K562 (cell line): ENCODE measurements around the gene COQ8B. TPM values are rescaled to one million over a fixed set of nuclear protein-coding genes. Genes with fewer than 3 reads are reported as not detected.
"Not testable (repeated sequence)": the region's sequence is repeated elsewhere in the genome, so short reads cannot be mapped to it uniquely, and the experiment has no call there.

Experiments used
- ATAC-seq: fragments of 200-7000 bp; cut with Tn5 transposase; 3 replicates; pipeline ENCODE4 v1.9.1; 2020; ENCODE audit warnings: moderate library complexity
- BruUV-seq: library from RNA; stranded (reverse); fragments of 400-500 nt; replicated peaks from 2 replicates; lab custom pipeline; 2021; lab: Mats Ljungman, UMichigan
- CTCF ChIA-PET: fragments of 300-600 bp; formaldehyde crosslinking; extraction: SDS; loops from one replicate; lab custom pipeline; 2021; ENCODE audit warnings: low intra/inter-chr PET ratio; lab: Yijun Ruan, JAX
- POLR2A ChIA-PET: fragments of 300-600, 350-650 bp; sonication (Branson Sonifier 250); formaldehyde crosslinking; extraction: SDS; loops from one replicate; lab custom pipeline; 2021; ENCODE audit warnings: antibody characterized with exemption, inconsistent platforms; lab: Yijun Ruan, JAX
- DNase-seq, 4 experiments: peaks; one replicate each; pipeline versions ENCODE4 v3.0.0 to v3.0.0-alpha.2; 2011 to 2018; ENCODE audit warnings: low spot score in 3 of 4, mixed read lengths in 3 of 4; ENCODE audit errors: extremely low read depth in 1 of 4
- FAIRE-seq: peaks from 2 replicates; lab custom pipeline; 2011; peaks lifted over from hg19 to GRCh38; lab: Jason Lieb, UNC
- H2AFZ ChIP-seq: 2 replicates; pipeline ENCODE4 v1.6.0; 2011; ENCODE audit warnings: low read depth, low read length, control low read depth, inconsistent platforms
- H3K27ac ChIP-seq: fragments of 200-600 bp; 3 replicates; pipeline ENCODE4 v1.8.0; 2011; ENCODE audit warnings: low read depth, mild to moderate bottlenecking, control low read depth, inconsistent platforms, low read length, moderate library complexity, mixed read lengths; ENCODE audit errors: extremely low read depth
- H3K27me3 ChIP-seq, 2 experiments: fragments of 300-600 bp in 1 of 2; 2 replicates in 1 of 2; 3 replicates in 1 of 2; pipeline versions ENCODE4 v1.6.0 to v1.8.0; 2011; ENCODE audit warnings: inconsistent platforms in 2 of 2, low read length in 2 of 2, mild to moderate bottlenecking in 1 of 2, mixed read lengths in 1 of 2, moderate library complexity in 1 of 2; ENCODE audit not compliant: control insufficient read depth in 2 of 2, insufficient read depth in 2 of 2
- H3K36me3 ChIP-seq: fragments of 300-600 bp; 3 replicates; pipeline ENCODE4 v1.8.0; 2011; ENCODE audit warnings: mild to moderate bottlenecking, low read length, inconsistent platforms; ENCODE audit not compliant: control insufficient read depth, insufficient read depth
- H3K4me1 ChIP-seq, 2 experiments: fragments of 200-600 bp in 1 of 2; replicated peaks in 1 of 2; 2 replicates in 1 of 2; 3 replicates in 1 of 2; pipeline versions ENCODE4 v1.5.1 to v1.8.0; 2011; ENCODE audit warnings: inconsistent platforms in 2 of 2, low read length in 2 of 2, mild to moderate bottlenecking in 1 of 2, mixed read lengths in 1 of 2, moderate library complexity in 1 of 2; ENCODE audit not compliant: control insufficient read depth in 2 of 2, insufficient read depth in 2 of 2
- H3K4me2 ChIP-seq: 2 replicates; pipeline ENCODE4 v1.6.1; 2011; ENCODE audit warnings: low read length, control low read depth, inconsistent platforms, mixed read lengths; ENCODE audit not compliant: insufficient read depth
- H3K4me3 ChIP-seq: fragments of 200-600 bp; sonication (generic), shearing (Covaris generic); 2 replicates; pipeline ENCODE4 v1.5.1; 2016; ENCODE audit warnings: control low read depth, inconsistent platforms
- H3K79me2 ChIP-seq: fragments of 200-600 bp; 3 replicates; pipeline ENCODE4 v1.8.0; 2011; ENCODE audit warnings: low read length, inconsistent platforms; ENCODE audit not compliant: control insufficient read depth, insufficient read depth
- H3K9ac ChIP-seq, 2 experiments: 2 replicates each; pipeline versions ENCODE4 v1.6.0 to v1.6.1; 2011; ENCODE audit warnings: low read depth in 2 of 2, low read length in 2 of 2, control low read depth in 1 of 2, inconsistent platforms in 1 of 2, mild to moderate bottlenecking in 1 of 2, mixed read lengths in 1 of 2; ENCODE audit not compliant: insufficient read depth in 1 of 2
- H3K9me1 ChIP-seq: one replicate; pipeline ENCODE4 v1.6.0; 2011; ENCODE audit warnings: inconsistent platforms, mild to moderate bottlenecking, low read length, moderate library complexity; ENCODE audit not compliant: control insufficient read depth, insufficient read depth
- H3K9me3 ChIP-seq: replicated peaks from 2 replicates; pipeline ENCODE4 v1.5.1; 2011; ENCODE audit warnings: low read depth, low read length, inconsistent platforms; ENCODE audit not compliant: control insufficient read depth, insufficient read depth
- H4K20me1 ChIP-seq: replicated peaks from 2 replicates; pipeline ENCODE4 v1.6.1; 2011; ENCODE audit warnings: low read length, inconsistent platforms, mixed read lengths; ENCODE audit not compliant: control insufficient read depth, insufficient read depth
- BHLHE40 ChIP-seq: IDR thresholded peaks from 2 replicates; pipeline ENCODE4 v1.6.1; 2011; ENCODE audit warnings: low read length, improper control_type of control experiment
- CGGBP1 ChIP-seq: fragments of 250-450 bp; sonication (Bioruptor Pico); IDR thresholded peaks from 2 replicates; pipeline ENCODE4 v1.9.0; 2021; ENCODE audit warnings: mild to moderate bottlenecking
- COPS2 ChIP-seq: fragments of 450-650 bp; conservative IDR thresholded peaks from 2 replicates; pipeline ENCODE4 v1.6.1; 2016; ENCODE audit warnings: mild to moderate bottlenecking, moderate library complexity
- DDX20 ChIP-seq: fragments of 450-650 bp; IDR thresholded peaks from 2 replicates; pipeline ENCODE4 v1.6.1; 2016; ENCODE audit warnings: missing genetic modification characterization, low read depth, mild to moderate bottlenecking, missing compliant biosample characterization, moderate library complexity
- HDGF ChIP-seq: fragments of 450-650 bp; IDR thresholded peaks from 2 replicates; pipeline ENCODE4 v1.6.1; 2016
- KAT8 ChIP-seq: fragments of 450-650 bp; IDR thresholded peaks from 2 replicates; pipeline ENCODE4 v1.6.1; 2016; ENCODE audit warnings: low read depth, mild to moderate bottlenecking
- MIER1 ChIP-seq: fragments of 450-650 bp; IDR thresholded peaks from 2 replicates; pipeline ENCODE4 v1.6.1; 2016; ENCODE audit warnings: antibody characterized with exemption, mild to moderate bottlenecking, low read depth
- ZC3H4 ChIP-seq: sonication (generic); formaldehyde crosslinking; IDR thresholded peaks from 2 replicates; pipeline ENCODE4 v1.9.0; 2021; ENCODE audit warnings: missing genetic modification reagents, borderline replicate concordance
- ZNF280B ChIP-seq: fragments of 250-450 bp; sonication (Bioruptor Pico); IDR thresholded peaks from 2 replicates; pipeline ENCODE4 v1.5.1; 2021; ENCODE audit warnings: mild to moderate bottlenecking
- WGBS: fragments of 100-300 bp; shearing (Covaris generic); methylation state at CpG from one replicate; pipeline ENCODE4 v1.1.6; 2016; ENCODE audit warnings: low coverage, mixed read lengths; ENCODE audit not compliant: insufficient coverage; ENCODE audit errors: missing lambda C conversion rate; 5-methylcytosine and 5-hydroxymethylcytosine counted together
- in situ Hi-C: fragments of 300-500 bp; cut with MboI; formaldehyde crosslinking; loops from 4 replicates; pipeline ENCODE4 v1.15.0; 2018; ENCODE audit warnings: inconsistent platforms, mixed read lengths
- intact Hi-C: fragments of 100-400 bp; cut with micrococcal nuclease; formaldehyde crosslinking; loops from 2 replicates; pipeline ENCODE4 v1.14.2; 2022
- polyA plus RNA-seq, 8 experiments: library from polyadenylated mRNA; depleted of rRNA in 4 of 8; stranded (reverse) in 5 of 8; unstranded in 3 of 8; fragments of >200 nt; fragmentation: Nextera tagmentation in 2 of 8; fragmentation: Illumina TruSeq in 1 of 8; extraction: Ambion mirVana in 2 of 8; extraction: Trizol in 1 of 8; gene quantifications; 2 replicates each; pipeline versions ENCODE4 v1.2.1 to v1.2.3, GENCODE V29; 2011 to 2014; ENCODE audit warnings: inconsistent platforms in 1 of 8, missing spikeins in 1 of 8
- total RNA-seq, 7 experiments: library from RNA; depleted of rRNA in 6 of 7; stranded (reverse); fragments of >200 nt in 6 of 7; fragmentation: Illumina TruSeq in 2 of 7; extraction: Trizol in 2 of 7; gene quantifications; 2 replicates each; pipeline versions ENCODE4 v1.2.1 to v1.2.3, GENCODE V29; 2011 to 2021; ENCODE audit warnings: low replicate concordance in 1 of 7

COQ8B gene
- total and polyA plus RNA-seq, 9 of the 15 experiments (the other 6 are each of a cell fraction or from before 2014, with no cell fraction given): 0.41 to 32.3 (median 12.9) TPM

DNA sequence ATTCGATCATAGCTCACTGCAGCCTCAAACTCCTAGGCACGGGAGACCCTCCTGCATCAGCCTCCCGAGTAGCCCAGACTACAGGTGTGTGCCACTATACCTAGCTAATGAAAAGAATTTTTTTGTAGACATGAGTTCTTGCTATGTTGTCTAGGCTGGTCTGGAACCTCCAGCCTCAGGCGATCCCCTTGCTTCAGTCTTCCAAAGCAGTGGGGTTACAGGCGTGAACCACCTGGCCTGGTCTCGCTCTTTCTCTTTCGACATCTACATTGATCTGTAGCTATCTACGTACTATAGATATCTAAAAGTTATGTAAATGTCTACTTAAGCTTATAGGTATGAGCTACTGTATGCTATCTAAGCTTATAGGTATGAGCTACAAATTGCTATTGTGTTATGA, 58.7 kb downstream of the COQ8B start:
- Histone ChIP-seq H3K27ac (no peak overlapping the region), H3K36me3 (no peaks in the 10 kb centered on the region), H3K79me2 (no peaks in the 10 kb centered on the region), H3K4me3 (no peak overlapping the region), H3K27me3 (no peaks in the 10 kb centered on the region), H3K4me2 (no peak overlapping the region), H3K9me1 (no peaks in the 10 kb centered on the region)
- ChIA-PET CTCF (no interaction called here), POLR2A (no interaction called here)
- FAIRE-seq: no peak
- intact Hi-C loops: no loop called here
- WGBS: 78% methylated on average over 7 of the region's 8 CpGs
- no peak for TF ChIP-seq HDGF
- no peak for TF ChIP-seq CGGBP1 (CRISPR knock-in tag)
- TF ChIP-seq BHLHE40: no peak
- TF ChIP-seq DDX20 (tag): no peak
- no peak for TF ChIP-seq ZC3H4 (CRISPR knock-in tag)
- TF ChIP-seq MIER1: no peak
- no peak for TF ChIP-seq KAT8
- no peak for TF ChIP-seq COPS2
- TF ChIP-seq ZNF280B (CRISPR knock-in tag): no peak
- TF ChIP-seq, all 486 proteins: peak for 0
- BruUV-seq: no TSS peak
- no peaks in the 10 kb centered on the region for H3K9me3 ChIP-seq
- H4K20me1 ChIP-seq: no peaks in the 10 kb centered on the region
- no peak overlapping the region for H2AFZ ChIP-seq
- H3K4me1 ChIP-seq: peaks cover 0 to 11% of the 10 kb centered on the region in 2 experiments; a peak in 3 of 5 replicates
- no peak overlapping the region; a peak in 1 of 4 replicates for H3K9ac ChIP-seq
- DNase-seq (no peak), ATAC-seq (no peak)
- in situ Hi-C loops: loop anchor here (5.0 kb wide), 1 partner anchor 484 kb away; no protein-coding TSS in a partner anchor

DNA sequence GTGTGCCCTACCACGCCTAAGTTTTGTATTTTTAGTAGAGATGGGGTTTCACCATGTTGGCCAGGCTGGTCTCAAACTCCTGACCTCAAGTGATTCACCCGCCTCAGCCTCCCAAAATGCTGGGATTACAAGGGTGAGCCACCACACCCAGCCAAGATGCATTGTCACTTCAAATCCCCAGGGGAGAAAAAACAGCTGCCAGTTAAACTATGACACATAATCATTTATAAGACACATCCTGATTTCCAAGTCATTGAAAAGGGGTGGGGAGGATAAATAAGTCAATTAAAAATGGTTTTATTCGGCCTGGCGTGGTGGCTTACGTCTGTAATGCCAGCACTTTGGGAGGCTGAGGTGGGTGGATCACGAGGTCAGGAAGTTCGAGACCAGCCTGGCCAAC, 61.0 kb downstream of the COQ8B start:
- not testable (repeated sequence) for FAIRE-seq, H3K27me3 ChIP-seq, BruUV-seq

DNA sequence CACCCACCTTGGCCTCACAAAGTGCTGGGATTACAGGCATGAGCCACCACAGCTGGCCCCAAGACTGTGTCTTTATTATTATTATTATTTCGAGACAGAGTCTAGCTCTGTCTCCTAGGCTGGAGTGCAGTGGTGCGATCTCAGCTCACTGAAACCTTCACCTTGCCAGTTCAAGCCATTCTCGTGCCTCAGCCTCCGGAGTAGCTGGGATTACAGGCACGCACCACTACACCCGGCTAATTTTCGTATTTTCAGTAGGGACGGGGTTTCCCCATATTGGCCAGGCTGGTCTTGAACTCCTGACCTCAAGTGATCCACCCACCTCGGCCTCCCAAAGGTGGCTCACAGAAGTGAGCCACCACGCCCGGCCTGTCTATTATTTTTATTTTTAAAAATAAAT, 64.4 kb downstream of the COQ8B start:
- H3K36me3 ChIP-seq, H3K4me2 ChIP-seq, CTCF ChIA-PET, H3K9ac ChIP-seq, BruUV-seq, H4K20me1 ChIP-seq, DNase-seq, H3K4me1 ChIP-seq, H3K27me3 ChIP-seq, FAIRE-seq, H3K4me3 ChIP-seq, H3K9me1 ChIP-seq, H3K9me3 ChIP-seq, intact Hi-C loops, ATAC-seq, H3K79me2 ChIP-seq, H3K27ac ChIP-seq, in situ Hi-C loops, H2AFZ ChIP-seq: not testable (repeated sequence)
- POLR2A ChIA-PET: interaction anchor here (0.8 kb wide), 1 partner anchor 8 kb away, joined by 3 read pairs; no protein-coding TSS in a partner anchor
- WGBS: 73% methylated on average over 11 of the region's 11 CpGs

More for the DNA sequence above, 61.0 kb downstream of the COQ8B start:
- DNase-seq, H3K27ac ChIP-seq, H3K4me1 ChIP-seq, intact Hi-C loops, H3K4me2 ChIP-seq, H3K9me1 ChIP-seq, ATAC-seq, H4K20me1 ChIP-seq, H3K9ac ChIP-seq, H3K4me3 ChIP-seq, H3K36me3 ChIP-seq, H3K79me2 ChIP-seq, H2AFZ ChIP-seq, H3K9me3 ChIP-seq, CTCF ChIA-PET, POLR2A ChIA-PET: not testable (repeated sequence)
- in situ Hi-C loops: loop anchor here (5.0 kb wide), 1 partner anchor 487 kb away; no protein-coding TSS in a partner anchor
- WGBS: 70% methylated on average over 6 of the region's 7 CpGs
